ENCODE data around the gene ADAR. TPM values are rescaled to one million over a fixed set of nuclear protein-coding genes. Genes with fewer than 3 reads are reported as not detected.

The ADAR gene
- total RNA-seq, 1 experiment from 2014 or later = 221 TPM

GRCh38 chr1:154609398-154610380, 1.7 kb upstream of the ADAR start (continued):
- no peak for TF ChIP-seq ZMAT4 (CRISPR knock-in tag; IDR thresholded peaks at IDR 0.05)
- TF ChIP-seq ATF2 (CRISPR knock-in tag; IDR thresholded peaks at IDR 0.05; ENCODE audit: borderline replicate concordance, low read depth) = no peak
- TF ChIP-seq ELF4 (CRISPR knock-in tag; IDR thresholded peaks at IDR 0.05; ENCODE audit: low read depth) = no peak
- TF ChIP-seq CTCF (IDR thresholded peaks at IDR 0.05) = no peak

GRCh38 chr1:154608397-154609270, 648 bp upstream of the ADAR start:
- ChIA-PET POLR2A (interaction anchor here (0.6 to 1.8 kb wide), 5 partner anchors 18 to 314 kb away, joined by 3 to 7 read pairs (median 4); partner anchors contain the start of gene CHRNB2), CTCF (interaction anchor here (0.6 to 1.4 kb wide), 3 partner anchors 41 to 254 kb away, joined by 3 to 5 read pairs (median 4); partner anchors contain the start of gene CHRNB2)
- ATAC-seq (peak; percentile 16), DNase-seq (ENCODE audit: low spot score) (peak; percentile 71)
- Mint-ChIP-seq H3K27ac (peak overlapping the region; percentile 99), H3K4me1 (peaks cover 72% of the 10 kb centered on the region), H3K36me3 (peaks cover 3% of the 10 kb centered on the region; the same call in 1 of the 2 replicates), H3K9me3 (no peaks in the 10 kb centered on the region), H3K27me3 (ENCODE audit: low read depth) (no peaks in the 10 kb centered on the region; the same call in 1 of the 2 replicates), H3K4me3 (peak overlapping the region; percentile 93)
- TF ChIP-seq PRRX2 (CRISPR knock-in tag; IDR thresholded peaks at IDR 0.05) (no peak), STAT6 (CRISPR knock-in tag; conservative IDR thresholded peaks at IDR 0.05; ENCODE audit: low read depth) (no peak), FOXP4 (CRISPR knock-in tag; IDR thresholded peaks at IDR 0.05) (0 out of 2 replicates have a peak, but pooled peaks have one; percentile 11)

GRCh38 chr1:154607106-154607608, 829 bp downstream of the ADAR start:
- H3K9me3 Mint-ChIP-seq = no peaks in the 10 kb centered on the region
- ChIA-PET CTCF (no interaction called here), POLR2A (interaction anchor here (0.5 to 1.7 kb wide), 2 partner anchors 20 to 90 kb away, joined by 4 to 6 read pairs; no protein-coding TSS in a partner anchor)
- H3K27me3 Mint-ChIP-seq (ENCODE audit: low read depth) = no peaks in the 10 kb centered on the region; the same call in 1 of the 2 replicates
- H3K36me3 Mint-ChIP-seq = peaks cover 4% of the 10 kb centered on the region; the same call in 1 of the 2 replicates
- H3K4me3 Mint-ChIP-seq = peak overlapping the region; percentile 93
- no peak for ATAC-seq
- H3K27ac Mint-ChIP-seq = peak overlapping the region; percentile 98
- TF ChIP-seq HMGA2 (CRISPR knock-in tag; IDR thresholded peaks at IDR 0.05) (no peak), CREM (CRISPR knock-in tag; IDR thresholded peaks at IDR 0.05) (no peak), GABPB1 (CRISPR knock-in tag; IDR thresholded peaks at IDR 0.05) (no peak), RORB (CRISPR knock-in tag; IDR thresholded peaks at IDR 0.05) (no peak), MAX (CRISPR knock-in tag; IDR thresholded peaks at IDR 0.05) (0 out of 2 replicates have a peak, but pooled peaks have one; percentile 34), CTCF (IDR thresholded peaks at IDR 0.05) (no peak), ZSCAN18 (CRISPR knock-in tag; IDR thresholded peaks at IDR 0.05) (no peak)
- no peak for DNase-seq (ENCODE audit: low spot score)
- H3K4me1 Mint-ChIP-seq = peaks cover 71% of the 10 kb centered on the region

Data from WTC11 (cell line).